ENCODE data around the gene TNP1.

TNP1 gene, protein sequence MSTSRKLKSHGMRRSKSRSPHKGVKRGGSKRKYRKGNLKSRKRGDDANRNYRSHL

DNA sequence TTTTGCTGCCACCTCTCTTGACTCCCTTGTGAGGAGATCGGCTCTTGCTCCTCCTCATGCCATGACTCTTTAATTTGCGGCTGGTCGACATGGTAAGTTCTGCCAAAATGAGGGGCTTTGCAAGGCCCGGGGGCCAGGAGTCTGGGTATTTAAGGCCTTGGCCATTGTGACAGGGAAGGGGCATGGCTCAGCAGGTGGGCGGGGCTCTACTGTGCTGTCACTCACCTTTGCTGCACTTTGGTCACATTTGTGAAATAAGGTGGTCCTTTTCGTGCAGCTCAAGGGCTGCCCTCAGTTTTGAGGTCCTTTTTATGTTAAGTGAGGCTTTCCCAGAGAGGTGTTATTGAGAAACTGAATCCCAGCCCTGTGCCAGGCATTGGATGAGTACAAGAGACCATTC is at the start of gene TNP1:
TNP1 (minus strand) TSS at position 121 of the 400 bp plus-strand sequence; CDS start at position 91, 30 bp downstream.
- no peak for DNase-seq (ENCODE audit: low read depth in 1 of 2, low spot score in 1 of 2)

DNA sequence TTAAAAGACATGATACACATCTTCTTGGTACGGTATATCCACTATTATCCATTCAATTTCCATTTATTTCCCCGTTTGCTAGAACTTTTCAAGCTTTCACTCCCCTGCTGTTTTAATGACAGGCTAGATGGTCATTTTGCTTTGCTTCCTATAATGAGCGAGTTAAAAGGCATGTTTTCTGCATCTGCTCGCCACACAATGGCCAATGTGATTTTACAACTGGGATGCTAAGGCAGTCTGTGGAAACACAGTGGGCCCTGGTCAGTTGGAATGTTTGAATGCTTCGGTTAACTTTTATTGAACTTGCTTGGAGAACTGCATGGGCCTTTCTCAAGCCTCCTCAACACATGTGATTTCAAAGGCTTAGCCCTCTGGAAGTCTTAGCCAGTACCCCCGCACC is 48.4 kb upstream of the TNP1 start:
- DNase-seq (ENCODE audit: low read depth in 1 of 2, low spot score in 1 of 2), result no peak

DNA sequence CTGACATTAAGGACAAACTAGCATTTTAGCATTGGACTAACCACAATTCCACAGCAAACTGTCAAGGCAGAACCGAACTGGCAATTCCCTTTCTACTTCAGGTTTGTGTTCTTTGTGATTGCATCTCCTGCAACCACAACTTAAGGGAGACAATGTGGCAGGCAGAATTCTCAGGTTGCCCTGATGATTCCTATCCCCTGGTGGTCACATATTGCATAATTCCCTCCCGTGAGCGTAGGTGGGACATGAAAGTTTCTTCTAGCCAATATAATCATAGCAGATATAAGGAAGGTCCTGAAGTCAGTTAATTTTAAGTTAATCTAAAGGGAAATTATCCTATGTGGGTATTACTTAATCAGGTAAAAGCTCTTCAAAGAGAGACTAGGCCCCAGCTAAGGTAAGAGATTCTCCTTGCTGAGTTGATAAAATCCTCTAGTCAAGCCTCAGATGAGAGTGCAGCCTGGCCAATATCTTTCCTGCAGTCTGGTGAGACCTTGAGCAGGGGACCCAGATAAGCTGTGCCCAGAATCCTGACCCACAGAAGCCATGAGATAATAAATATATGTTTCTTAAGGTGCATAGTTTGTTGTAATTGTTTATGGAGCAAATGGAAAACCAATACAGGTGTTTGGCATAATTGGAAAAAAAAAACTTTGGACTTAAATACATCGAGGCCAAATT is 45.9 kb upstream of the TNP1 start:
- no peak for DNase-seq (ENCODE audit: low read depth in 1 of 2, low spot score in 1 of 2)

DNA sequence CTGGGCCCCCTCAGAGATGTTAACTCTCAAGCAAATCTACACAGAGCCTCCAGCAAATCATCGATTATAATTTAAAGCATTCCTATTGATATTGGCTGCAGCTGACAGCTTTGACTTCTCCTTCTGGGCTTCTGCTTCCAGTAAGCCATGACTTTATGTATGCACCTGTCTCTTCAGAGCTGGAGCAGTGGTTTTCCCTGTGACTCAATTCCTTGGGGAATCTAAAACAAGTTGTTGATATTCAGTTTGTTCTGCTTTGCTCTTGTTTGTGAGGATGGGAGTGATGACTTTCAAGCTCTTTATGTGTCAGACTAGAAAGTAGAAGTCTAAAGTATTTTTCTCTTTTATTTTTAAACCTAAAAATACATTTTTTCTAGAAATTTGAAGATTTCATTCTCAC is 45.1 kb upstream of the TNP1 start:
- no peak for DNase-seq (ENCODE audit: low read depth in 1 of 2, low spot score in 1 of 2)

DNA sequence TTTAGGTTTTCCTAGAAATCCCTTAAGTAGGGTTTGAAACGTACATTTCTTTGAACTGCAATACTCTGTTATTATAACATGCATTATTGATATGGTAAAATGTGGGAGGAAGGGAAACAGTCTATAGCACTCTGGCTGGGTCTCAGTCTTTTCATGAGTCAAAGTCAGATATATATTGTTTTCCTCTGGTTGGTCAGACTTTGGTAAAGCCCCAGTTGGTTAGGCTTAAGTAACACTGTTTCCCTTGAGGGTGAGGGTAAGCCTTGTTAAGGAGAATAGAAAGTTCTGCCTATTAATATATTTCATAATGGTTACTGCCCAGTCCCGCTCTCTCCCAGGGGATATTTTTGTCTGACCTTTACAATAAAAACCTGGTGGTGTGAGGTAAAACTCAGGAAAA is 44.7 kb upstream of the TNP1 start:
- DNase-seq (ENCODE audit: low read depth in 1 of 2, low spot score in 1 of 2), result no peak

DNA sequence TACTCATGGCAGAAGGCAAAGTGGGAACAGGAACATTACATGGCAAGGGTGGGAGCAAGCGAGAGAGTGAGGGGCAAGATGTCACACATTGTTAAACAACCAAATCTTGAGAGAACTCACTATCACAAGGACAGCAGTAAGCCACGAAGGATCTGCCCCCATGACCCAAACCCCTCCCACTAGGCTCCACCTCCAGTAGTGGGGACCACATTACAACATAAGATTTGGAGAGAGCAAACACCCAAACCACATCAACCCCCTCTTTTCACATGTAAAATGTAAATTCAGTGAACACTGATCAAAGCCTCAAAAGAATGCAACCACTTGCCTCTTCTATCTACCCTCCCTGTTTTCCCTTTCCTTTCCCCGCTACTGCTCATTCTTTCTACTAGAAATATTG is 43.6 kb upstream of the TNP1 start:
- DNase-seq (ENCODE audit: low read depth in 1 of 2, low spot score in 1 of 2), result no peak

DNA sequence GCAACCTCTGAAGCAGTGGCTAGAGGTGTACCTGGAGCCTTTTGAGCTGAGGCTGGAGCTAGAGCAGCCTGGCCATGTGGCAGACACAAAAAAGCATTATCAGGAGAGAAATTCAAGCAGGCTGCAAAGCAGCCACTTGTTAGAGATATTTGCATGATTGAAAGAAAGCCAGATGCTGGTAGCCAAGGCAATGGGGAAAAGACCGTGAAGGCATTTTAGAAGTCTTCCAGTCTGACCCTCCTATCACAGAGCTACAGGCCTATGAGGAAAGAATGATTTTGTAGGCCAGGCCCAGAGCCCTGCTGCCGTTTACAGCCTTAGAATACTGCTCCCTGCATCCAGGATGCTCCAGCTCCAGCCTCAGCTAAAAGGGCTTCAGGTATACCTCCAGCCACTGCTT is 41.4 kb upstream of the TNP1 start:
- no peak for DNase-seq (ENCODE audit: low read depth in 1 of 2, low spot score in 1 of 2)

DNA sequence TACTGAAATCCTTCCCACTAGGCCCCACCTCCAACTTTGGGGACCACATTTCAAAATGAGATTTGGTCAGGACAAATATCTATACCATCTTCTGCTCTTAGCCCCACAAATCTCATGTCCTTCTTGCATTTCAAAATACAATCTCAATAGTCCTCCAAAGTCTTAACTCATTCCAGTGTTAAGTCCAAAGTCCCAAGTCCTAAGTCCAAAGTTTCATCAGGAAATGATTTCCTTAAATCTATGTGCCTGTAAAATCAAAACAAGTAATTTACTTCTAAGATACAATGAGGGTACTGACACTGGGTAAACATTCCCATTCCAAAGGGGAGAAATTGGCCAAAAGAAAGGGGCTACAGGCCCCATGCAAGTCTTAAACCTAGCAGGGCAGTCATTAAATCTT is 40.5 kb upstream of the TNP1 start:
- no peak for DNase-seq (ENCODE audit: low read depth in 1 of 2, low spot score in 1 of 2)

DNA sequence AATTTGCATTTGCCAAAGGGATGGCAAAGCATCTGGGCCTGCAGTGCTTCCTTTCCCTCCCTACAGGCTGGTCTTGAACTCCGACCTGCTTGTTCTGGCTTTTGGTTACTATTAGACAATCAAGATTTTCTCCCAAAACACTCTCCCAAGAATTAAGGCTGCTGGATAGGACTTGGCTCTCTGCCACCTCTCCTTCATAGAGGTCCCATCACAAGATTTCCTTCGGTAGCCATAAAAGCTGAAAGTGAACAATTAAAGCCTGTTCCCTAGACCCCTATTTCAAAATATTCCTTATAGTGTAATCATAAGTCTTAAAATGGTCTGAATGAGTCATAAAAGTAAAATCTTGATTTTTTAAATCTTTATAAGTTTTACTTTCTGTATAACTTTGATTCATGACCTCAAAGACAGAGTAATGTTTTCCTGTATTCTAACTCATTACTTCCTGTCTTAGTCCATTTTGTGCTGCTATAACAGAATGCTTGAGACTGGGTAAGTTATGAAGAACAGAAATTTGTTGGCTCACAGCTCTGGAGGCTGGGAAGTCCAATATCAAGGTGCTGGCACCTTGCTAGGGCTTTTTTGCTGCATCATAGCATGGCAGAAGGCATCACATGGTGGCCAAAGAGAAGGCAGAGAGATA is 37.8 kb upstream of the TNP1 start:
- DNase-seq (ENCODE audit: low read depth in 1 of 2, low spot score in 1 of 2), result no peak

DNA sequence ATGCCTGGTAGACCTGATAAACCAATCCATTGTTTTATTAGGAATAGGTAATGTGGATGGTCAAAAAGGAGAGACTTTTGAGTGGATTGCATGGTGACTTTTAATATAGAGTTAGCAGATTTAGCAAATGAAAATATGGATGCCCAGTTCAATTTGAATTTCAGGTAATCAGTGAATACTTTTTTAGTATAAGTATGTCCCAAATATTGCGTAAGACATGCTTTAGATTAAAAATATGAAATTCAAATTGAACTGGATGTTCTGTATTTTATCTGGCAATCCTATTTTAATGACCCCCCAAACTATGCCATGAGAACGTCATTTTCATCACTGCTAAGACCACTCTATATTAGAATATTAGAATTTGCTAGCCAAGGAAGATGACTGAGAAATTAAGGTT is 30.3 kb upstream of the TNP1 start:
- DNase-seq (ENCODE audit: low read depth in 1 of 2, low spot score in 1 of 2), result no peak

DNA sequence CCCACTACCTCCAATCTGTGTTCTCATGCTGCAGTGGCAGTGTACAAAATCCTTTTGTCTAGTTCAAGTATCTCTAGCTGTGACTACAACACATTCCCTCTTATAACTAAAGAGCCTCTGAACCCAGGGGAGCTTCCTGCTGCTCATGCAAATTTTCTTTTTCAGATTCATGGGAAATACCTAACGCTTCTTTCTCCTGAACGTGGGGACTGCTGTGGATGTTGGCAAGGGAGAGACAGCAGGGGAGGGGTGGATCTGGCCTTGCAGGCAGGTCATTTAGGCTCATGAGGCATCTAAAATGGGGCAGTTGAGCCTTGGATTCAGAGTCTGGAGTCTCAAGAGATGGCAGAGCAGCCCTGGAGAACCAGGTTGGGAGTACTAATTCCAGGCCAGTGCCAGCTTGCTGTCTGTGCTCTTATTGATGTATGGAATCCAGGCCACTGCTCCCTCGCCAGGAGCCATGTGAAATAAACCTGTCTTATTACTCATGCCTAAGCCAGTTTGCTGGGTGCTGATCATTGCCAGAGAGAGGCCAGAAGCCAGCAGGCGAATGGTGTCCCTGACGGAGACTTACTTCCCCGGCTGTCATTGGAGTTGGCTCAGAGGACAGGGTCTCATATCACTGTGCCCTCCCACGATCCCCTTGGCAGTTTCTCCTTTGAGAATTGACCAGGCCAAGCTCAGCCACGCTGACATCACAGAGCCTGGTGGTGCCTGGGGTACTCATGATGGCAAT is 29.2 kb upstream of the TNP1 start:
- DNase-seq (ENCODE audit: low read depth in 1 of 2, low spot score in 1 of 2), result no peak

DNA sequence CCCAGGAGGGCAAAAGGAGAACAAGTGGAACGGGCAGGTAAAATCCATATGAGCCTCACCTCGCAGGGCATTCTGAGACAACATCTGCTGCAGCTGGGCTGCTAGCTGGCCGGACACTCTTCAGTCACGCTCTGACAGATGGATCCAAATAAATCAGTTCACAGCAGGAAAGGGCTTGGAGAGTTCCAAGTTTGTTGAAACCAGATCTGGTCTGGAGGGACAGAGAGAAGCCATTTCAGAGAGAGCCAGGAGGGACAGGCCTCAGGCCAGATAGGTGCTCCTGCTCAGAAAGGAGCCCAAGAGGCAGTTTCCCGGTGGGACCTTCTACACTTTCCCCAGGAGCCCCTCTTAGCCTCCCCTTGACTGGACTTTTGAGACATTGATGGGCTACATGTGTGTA is 28.2 kb upstream of the TNP1 start:
- no peak for DNase-seq (ENCODE audit: low read depth in 1 of 2, low spot score in 1 of 2)

DNA sequence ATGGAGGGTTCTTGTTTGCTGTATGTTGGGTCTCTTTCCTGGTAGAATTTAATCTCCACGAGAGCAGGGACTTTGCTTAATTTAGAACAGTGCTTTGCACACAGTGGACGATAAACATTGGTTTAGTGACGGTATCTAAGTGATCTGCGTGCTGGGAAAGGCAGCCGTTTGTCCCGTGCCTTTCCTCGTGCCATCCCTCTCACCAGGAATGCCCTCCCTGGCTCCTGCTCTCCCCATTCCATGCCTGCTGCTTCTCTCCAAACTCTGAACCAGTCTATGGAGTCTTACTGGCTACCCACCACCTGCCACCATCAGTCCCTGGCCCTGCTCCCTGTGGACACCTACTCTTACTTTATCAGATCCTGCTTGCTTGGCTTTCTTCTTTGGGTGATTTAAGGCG is 27.3 kb upstream of the TNP1 start:
- DNase-seq (ENCODE audit: low read depth in 1 of 2, low spot score in 1 of 2), result no peak

DNA sequence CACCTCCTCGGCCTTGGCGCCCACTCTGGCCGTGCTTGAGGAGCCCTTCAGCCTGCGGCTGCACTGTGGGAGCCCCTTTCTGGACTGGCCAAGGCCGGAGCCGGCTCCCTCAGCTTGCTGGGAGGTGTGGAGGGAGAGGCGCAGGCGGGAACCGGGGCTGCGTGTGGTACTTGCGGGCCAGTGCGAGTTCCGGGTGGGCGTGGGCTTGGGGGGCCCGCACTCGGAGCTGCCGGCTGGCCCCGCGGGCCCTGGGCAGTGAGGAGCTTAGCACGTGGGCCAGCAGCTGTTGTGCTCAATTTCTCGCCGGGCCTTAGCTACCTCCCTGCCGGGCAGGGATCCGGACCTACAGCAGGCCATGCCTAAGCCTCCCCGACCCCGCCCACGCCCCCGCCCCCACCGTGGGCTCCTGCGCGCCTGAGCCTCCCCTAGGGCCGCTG is 25.3 kb upstream of the TNP1 start:
- no peak for DNase-seq (ENCODE audit: low read depth in 1 of 2, low spot score in 1 of 2)

DNA sequence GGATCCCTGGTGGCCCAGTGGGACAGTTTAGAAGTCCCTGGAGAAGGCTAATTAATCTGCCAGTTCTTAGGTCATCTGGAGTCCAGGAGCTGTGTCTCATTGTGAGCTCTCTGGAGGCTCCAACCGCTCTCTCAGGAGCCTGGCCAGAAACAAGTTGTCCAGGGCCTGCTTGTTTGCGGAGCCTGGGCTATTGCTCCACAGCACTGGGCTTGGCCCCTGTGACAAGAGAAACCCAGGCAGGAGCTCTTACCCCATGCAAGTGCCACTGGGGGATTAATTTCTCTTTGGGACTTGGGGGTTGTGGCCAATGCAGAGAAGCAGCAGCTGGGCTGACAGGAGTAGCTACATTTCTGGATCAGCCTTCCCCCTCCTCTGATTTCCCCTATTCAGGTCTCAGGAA is 24.5 kb upstream of the TNP1 start:
- no peak for DNase-seq (ENCODE audit: low read depth in 1 of 2, low spot score in 1 of 2)

DNA sequence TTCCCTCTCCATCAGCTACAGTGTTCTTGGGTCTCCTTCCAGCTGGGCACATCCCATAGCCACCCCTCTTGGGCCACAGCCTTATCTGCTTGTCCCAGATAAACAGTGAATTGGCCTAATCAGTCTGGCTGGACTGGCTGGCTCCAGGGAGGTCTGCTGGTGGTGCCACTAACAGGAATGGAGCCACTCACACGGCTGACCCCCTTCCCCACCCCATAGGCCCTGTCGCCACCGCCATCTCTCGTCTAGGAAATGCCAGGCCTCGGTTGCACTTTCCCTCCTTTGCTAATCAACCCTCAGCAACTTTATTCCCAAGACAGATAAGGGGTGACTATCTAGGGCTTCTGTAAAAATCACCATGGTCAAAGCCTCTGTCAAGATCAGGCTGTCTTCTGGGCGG is 23.0 kb upstream of the TNP1 start:
- no peak for DNase-seq (ENCODE audit: low read depth in 1 of 2, low spot score in 1 of 2)

DNA sequence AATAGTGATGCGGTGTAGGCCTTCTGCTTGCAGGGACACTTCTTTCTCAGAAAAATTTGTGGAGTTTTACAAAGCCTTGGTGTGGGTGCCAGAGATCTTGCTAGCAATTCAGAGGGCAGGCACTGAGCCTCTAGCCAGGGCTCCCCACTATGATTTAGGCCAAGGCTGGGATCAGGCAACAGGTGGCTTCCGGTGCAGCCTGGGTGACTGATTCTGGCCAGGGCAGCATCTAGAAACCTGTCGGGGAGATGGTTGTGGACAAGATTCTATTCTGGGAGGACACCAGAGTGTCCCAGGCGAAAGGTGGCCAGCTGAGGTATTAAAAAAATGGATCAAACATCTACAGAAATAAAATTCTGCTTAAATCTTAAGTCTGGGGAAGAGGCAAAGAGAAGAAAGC is 21.5 kb upstream of the TNP1 start:
- DNase-seq (ENCODE audit: low read depth in 1 of 2, low spot score in 1 of 2), result no peak

DNA sequence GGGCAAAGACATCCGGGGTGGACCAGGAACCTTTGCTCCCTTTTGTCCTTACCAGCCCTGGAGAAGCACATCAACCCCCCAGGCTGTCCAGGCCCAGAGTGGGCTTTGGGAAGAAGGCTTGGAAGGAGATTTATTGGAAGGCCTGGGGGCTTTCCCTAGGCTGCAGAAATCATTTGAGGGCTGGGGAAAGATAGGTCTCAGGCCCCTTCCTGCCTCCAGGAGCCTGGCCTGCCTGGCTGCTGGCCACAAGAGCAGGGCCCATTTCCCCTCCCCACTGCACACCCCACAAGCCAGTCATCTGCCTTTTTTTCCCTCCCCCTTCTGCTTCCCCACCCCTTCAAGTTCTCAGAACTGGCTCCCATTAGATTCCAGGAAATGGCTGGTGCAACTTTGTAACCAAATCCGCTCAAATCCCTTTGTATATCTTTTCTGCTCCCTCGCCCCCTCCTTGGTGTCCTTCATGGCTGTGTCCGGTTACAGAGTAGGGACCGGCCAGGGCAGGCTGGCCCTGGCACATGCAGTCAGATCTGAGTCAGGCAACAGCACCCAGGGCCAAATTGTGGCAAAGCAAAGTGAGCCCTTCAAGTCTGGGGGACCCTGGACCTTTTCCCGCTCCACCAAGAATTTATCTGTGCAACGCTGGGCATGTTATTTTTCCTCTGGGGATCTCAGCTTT is 20.8 kb upstream of the TNP1 start:
- DNase-seq (ENCODE audit: low read depth in 1 of 2, low spot score in 1 of 2), result no peak

DNA sequence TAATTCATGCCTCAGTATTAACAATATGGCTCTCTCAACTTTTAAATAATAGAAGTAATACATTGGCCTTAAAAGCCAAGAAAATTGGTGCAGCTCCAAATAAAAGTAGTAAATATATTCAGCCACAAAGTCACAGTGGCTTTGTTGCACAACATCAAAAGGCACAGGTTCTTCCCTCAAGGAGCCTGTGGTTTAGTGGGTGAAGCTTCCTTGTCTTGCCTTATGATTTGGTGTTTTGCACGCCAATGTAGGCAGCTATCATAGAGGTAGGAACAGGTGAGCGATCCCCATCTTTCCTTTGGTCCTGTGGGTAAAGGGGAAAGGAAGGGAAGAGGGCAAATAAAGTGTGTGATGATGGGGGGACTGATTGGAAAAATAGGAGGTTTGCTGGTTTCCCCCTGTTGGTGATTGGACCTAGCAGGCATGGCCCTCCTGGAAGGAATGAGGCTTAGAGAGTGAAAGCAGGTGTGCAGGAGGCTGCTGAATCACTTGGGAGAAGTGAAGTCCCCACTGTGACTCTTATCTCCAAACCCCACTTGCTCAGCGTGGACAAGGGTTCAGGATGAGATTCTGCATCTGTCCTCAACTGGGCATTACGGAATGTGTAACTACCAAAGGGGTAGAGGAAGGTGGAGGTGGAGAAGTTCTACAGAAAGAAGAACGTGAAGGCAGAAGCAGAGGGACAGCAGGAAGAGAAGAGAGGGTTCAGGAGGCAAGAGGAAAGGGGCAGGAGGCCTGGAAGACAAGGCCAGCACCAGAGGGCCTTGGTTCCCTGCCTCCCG is 20.1 kb upstream of the TNP1 start:
- DNase-seq (ENCODE audit: low read depth in 1 of 2, low spot score in 1 of 2), result no peak

DNA sequence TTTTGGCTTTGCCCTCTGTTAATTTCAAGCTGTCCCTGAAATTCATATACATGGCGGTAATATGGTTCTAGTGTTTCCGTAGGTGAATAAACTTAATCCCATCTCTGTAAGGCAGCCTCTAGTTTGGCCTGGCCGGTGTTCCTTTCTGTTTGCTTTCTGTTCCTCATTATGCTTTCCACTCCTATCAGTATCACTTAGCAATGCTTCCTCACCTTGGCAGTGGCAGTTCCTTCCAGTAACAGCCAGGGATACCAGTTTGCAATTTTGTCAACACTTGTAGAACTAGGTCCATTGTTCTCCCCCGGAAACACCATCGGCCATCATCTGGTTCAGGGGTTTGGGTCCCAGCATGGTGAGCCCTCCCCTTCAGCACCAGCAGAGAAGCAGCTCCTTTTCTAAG is 18.2 kb upstream of the TNP1 start:
- DNase-seq (ENCODE audit: low read depth in 1 of 2, low spot score in 1 of 2), result no peak

DNA sequence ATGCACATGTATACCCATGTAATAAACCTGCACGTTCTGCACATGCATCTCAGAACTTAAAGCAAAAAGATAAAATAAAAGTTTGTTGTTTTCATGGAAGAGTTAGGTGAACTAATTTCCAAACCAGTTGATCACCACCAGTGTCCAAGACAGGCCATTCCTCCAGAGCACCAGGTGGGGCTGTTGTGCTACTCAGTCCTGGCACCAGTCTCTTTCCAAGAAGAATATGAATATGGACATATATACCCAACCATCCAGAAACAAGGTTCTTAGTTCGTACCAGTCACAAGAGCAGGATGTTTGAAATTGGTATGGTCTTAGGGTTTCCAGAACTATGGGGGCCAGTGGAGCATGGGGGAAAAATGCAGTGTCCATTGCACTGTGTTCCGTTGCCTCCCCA is 17.2 kb upstream of the TNP1 start:
- DNase-seq (ENCODE audit: low read depth in 1 of 2, low spot score in 1 of 2), result no peak
